ENCODE data around the gene ZNF555. TPM values are rescaled to one million over a fixed set of nuclear protein-coding genes. Genes with fewer than 3 reads are reported as not detected.

ZNF555 gene
- total RNA-seq, 1 donor from 2014 or later = 6.9 TPM

DNA sequence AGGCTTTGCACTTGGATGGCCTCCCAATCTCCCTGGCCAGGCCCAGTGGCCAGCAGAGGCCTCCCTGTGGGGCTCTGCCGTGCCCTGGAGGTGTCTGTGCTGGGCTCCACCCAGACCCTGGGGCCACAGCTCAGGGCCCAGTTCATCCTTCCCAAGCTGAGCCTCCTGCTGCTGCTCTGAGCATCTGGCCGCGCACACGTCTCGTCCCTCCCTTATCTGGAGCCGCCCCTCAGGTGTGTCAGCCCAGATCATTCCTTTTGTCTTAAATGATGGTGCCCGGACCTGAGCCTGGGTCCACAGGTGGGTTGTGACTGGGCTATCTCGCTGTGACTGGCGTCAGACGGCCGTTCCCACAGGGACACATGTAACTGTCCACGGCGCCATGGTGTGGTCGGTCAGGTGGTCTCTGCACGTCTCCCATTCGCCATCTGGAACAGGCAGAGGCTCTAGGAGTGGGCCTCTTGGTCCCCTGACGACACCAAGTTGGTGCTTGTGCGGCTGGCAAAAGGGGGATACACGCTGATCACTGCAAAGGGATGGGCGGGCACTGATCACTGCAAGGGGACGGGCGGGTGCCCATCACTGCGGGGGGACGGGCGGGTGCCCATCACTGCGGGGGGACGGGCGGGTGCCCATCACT, 35.9 kb upstream of the ZNF555 start:
- Histone ChIP-seq H3K4me3 (no peak overlapping the region), H3K4me1 (no peaks in the 10 kb centered on the region), H3K27ac (no peak overlapping the region), H3K36me3 (peaks cover 20% of the 10 kb centered on the region), H3K9me3 (no peaks in the 10 kb centered on the region), H3K27me3 (no peaks in the 10 kb centered on the region)
- DNase-seq = no peak
- TF ChIP-seq, protein P1, sequence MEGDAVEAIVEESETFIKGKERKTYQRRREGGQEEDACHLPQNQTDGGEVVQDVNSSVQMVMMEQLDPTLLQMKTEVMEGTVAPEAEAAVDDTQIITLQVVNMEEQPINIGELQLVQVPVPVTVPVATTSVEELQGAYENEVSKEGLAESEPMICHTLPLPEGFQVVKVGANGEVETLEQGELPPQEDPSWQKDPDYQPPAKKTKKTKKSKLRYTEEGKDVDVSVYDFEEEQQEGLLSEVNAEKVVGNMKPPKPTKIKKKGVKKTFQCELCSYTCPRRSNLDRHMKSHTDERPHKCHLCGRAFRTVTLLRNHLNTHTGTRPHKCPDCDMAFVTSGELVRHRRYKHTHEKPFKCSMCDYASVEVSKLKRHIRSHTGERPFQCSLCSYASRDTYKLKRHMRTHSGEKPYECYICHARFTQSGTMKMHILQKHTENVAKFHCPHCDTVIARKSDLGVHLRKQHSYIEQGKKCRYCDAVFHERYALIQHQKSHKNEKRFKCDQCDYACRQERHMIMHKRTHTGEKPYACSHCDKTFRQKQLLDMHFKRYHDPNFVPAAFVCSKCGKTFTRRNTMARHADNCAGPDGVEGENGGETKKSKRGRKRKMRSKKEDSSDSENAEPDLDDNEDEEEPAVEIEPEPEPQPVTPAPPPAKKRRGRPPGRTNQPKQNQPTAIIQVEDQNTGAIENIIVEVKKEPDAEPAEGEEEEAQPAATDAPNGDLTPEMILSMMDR (IDR thresholded peaks at IDR 0.05) = no peak
- ATAC-seq = no peak
- intact Hi-C loops (cut with DNase I) = no loop called here

DNA sequence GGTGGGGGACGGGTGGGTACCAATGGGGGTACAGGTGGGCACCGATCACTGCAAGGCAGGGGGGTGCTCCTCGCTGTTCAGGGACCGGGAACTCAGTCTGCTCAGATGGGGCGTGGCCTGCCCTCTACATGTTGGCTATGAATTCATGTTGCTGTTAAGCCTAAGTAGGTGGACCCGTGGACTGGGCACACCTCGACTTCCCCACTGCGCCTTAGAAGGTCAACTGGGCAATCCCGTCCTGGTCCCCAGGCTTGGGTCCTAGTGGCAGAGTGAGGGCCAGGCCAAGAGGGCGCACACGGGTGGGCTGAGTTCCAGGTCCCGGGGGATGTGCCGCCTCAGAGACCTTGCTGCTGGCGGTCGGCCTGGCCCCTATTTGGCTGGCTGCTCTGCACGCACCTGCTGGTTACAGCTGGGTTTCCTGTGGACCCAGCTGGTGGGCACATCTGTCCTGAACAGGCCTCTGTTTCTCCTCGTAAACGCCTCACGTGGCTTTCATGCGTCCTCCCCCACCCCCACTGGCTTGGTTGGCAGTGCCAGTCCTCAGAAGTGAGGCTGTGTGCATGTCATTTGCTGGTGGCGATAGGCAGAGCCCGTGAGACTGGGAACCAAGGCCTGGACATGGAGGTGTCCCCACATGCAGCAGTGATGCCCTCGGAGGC, 35.2 kb upstream of the ZNF555 start:
- H3K36me3 ChIP-seq = peaks cover 20% of the 10 kb centered on the region
- TF ChIP-seq, protein P1 (IDR thresholded peaks at IDR 0.05) = no peak
- no peak overlapping the region for H3K27ac ChIP-seq
- H3K9me3 ChIP-seq = no peaks in the 10 kb centered on the region
- no peak for ATAC-seq
- no peak for DNase-seq
- H3K4me3 ChIP-seq = no peak overlapping the region
- no peaks in the 10 kb centered on the region for H3K27me3 ChIP-seq
- intact Hi-C loops (cut with DNase I) = no loop called here
- H3K4me1 ChIP-seq = no peaks in the 10 kb centered on the region

DNA sequence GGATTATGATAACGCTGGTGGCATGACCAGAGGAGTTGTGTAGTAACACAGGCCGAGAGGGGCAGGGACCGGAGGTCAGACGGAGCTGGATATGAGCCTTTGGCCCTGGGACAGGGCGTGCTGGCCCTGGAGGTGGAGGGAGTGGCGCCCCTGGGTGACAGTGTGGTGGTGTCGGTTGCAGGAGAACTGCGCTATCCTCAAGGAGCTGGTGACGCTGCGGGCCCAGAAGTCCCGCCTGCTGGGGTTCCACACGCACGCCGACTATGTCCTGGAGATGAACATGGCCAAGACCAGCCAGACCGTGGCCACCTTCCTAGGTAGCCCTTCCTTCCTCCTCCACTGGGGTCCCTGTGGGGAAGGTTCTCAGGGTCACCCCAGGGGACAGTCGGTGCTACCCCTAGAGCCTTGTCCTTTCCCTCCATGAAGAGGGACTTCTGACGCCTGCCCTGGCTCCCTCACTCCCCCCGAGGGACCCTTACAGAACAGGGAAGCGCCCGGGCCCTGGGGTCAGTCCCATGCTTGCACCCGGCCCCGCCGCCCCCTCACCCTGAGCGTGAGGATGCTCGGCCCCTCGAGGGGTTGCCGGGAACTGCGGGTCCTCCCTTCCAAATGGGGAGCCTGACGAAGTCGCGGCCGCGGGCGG, 34.4 kb upstream of the ZNF555 start:
- Histone ChIP-seq H3K27ac (no peak overlapping the region), H3K4me1 (no peaks in the 10 kb centered on the region), H3K4me3 (no peak overlapping the region), H3K27me3 (no peaks in the 10 kb centered on the region), H3K36me3 (peaks cover 20% of the 10 kb centered on the region), H3K9me3 (no peaks in the 10 kb centered on the region)
- TF ChIP-seq, protein P1 (IDR thresholded peaks at IDR 0.05) = no peak
- intact Hi-C loops (cut with DNase I) = no loop called here
- ATAC-seq (no peak), DNase-seq (no peak)

DNA sequence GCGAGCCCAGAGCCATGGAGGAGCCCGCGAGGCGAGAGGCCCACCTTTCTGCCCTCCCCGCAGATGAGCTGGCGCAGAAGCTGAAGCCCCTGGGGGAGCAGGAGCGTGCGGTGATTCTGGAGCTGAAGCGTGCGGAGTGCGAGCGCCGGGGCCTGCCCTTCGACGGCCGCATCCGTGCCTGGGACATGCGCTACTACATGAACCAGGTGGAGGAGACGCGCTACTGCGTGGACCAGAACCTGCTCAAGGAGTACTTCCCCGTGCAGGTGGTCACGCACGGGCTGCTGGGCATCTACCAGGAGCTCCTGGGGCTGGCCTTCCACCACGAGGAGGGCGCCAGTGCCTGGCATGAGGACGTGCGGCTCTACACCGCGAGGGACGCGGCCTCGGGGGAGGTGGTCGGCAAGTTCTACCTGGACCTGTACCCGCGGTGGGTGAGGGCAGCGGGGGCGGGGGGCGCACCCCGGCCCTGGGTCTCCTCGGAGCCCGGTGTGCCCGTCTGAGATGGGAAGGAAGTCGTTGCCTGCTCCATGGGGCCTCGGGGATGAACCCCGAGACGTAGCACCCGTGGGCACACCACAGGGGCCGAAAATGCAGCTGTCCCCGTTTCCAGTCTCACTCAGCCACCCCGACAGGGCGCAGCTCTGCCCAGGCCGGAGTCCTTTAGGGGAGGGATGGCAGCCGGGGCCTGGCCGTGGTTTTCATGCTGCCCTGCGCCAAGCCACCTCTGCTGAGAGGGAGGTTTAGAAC, 33.7 kb upstream of the ZNF555 start:
- intact Hi-C loops (cut with DNase I) = no loop called here
- TF ChIP-seq, protein P1 (IDR thresholded peaks at IDR 0.05) = no peak
- no peak for DNase-seq
- Histone ChIP-seq H3K27ac (no peak overlapping the region), H3K27me3 (no peaks in the 10 kb centered on the region), H3K9me3 (no peaks in the 10 kb centered on the region), H3K4me3 (no peak overlapping the region), H3K36me3 (peaks cover 20% of the 10 kb centered on the region), H3K4me1 (no peaks in the 10 kb centered on the region)
- no peak for ATAC-seq

DNA sequence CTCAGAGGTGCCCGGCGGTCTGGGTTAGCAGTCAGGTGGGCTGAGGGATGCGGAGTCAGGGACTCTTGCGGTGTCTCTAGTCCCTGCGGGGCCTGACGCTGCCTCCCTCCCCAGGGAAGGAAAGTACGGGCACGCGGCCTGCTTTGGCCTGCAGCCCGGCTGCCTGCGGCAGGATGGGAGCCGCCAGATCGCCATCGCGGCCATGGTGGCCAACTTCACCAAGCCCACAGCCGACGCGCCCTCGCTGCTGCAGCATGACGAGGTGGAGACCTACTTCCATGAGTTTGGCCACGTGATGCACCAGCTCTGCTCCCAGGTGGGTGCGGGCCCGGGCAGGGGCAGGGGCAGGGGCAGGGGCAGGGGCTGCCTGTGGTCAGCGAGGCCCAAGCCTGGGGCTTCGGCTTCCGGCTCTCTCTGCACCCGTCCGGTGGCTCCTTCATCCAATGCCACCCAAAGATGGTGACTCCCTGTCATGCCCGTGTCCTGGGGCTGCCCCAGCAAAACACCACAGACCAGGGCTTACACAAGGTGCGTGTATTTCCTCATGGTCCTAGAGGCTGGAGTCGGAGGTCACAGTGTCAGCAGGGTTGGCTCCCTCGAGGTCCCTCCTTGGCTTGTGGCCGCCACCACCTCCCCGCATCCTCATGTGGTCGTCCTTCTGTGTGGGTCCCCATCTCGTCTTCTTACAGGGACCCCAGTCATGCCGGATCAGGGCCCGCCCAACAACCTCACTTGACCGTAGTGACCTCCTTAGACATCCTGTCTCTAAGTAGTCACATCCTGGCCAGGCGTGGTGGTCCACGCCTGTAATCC, 32.9 kb upstream of the ZNF555 start:
- DNase-seq (no peak), ATAC-seq (no peak)
- Histone ChIP-seq H3K4me3 (no peak overlapping the region), H3K4me1 (no peaks in the 10 kb centered on the region), H3K27me3 (no peaks in the 10 kb centered on the region), H3K36me3 (peaks cover 20% of the 10 kb centered on the region), H3K9me3 (no peaks in the 10 kb centered on the region), H3K27ac (no peak overlapping the region)
- TF ChIP-seq, protein P1 (IDR thresholded peaks at IDR 0.05) = no peak
- intact Hi-C loops (cut with DNase I) = no loop called here

Data from upper lobe of right lung (tissue), 1 donor.